ENCODE data around the gene UBE3D. TPM values are rescaled to one million over a fixed set of nuclear protein-coding genes. Genes with fewer than 3 reads are reported as not detected.
"Not testable (repeated sequence)": the region's sequence is repeated elsewhere in the genome, so short reads cannot be mapped to it uniquely, and the experiment has no call there.

UBE3D gene
- total RNA-seq, 4 donors from 2014 or later, result 8.9 to 20.5 (median 13.1) TPM

GRCh38 chr6:83019741-83020140 is 45.9 kb downstream of the UBE3D start:
- no peaks in the 10 kb centered on the region for H3K36me3 ChIP-seq
- DNase-seq, result no peak
- H3K9me3 ChIP-seq, result no peaks in the 10 kb centered on the region
- no peak overlapping the region for H3K27ac ChIP-seq
- TF ChIP-seq CTCF (IDR thresholded peaks at IDR 0.05) (no peak), POLR2A (IDR thresholded peaks at IDR 0.05) (no peak)
- no peaks in the 10 kb centered on the region for H3K4me1 ChIP-seq
- intact Hi-C loops (cut with DNase I; ENCODE audit: low total_unique reads), result no loop called here
- H3K27me3 ChIP-seq, result no peaks in the 10 kb centered on the region
- no peak overlapping the region for H3K4me3 ChIP-seq

GRCh38 chr6:83011131-83011530 is 54.5 kb downstream of the UBE3D start:
- H3K4me3 ChIP-seq; DNase-seq; H3K9me3 ChIP-seq; H3K36me3 ChIP-seq; intact Hi-C loops (cut with DNase I; ENCODE audit: low total_unique reads); H3K27me3 ChIP-seq; H3K4me1 ChIP-seq; H3K27ac ChIP-seq: not testable (repeated sequence)

- no peak for DNase-seq
- Histone ChIP-seq H3K4me3 (no peak overlapping the region), H3K27me3 (no peaks in the 10 kb centered on the region), H3K4me1 (no peaks in the 10 kb centered on the region), H3K36me3 (no peaks in the 10 kb centered on the region), H3K9me3 (no peaks in the 10 kb centered on the region), H3K27ac (no peak overlapping the region)
- TF ChIP-seq POLR2A (IDR thresholded peaks at IDR 0.05) (no peak), CTCF (IDR thresholded peaks at IDR 0.05) (no peak)
- intact Hi-C loops (cut with DNase I; ENCODE audit: low total_unique reads), result no loop called here
These were observed 57.0 kb downstream of the UBE3D start for GRCh38 chr6:83008626-83009025.

- H3K36me3 ChIP-seq, result no peaks in the 10 kb centered on the region
- H3K27me3 ChIP-seq, result no peaks in the 10 kb centered on the region
- H3K9me3 ChIP-seq, result no peaks in the 10 kb centered on the region
- intact Hi-C loops (cut with DNase I; ENCODE audit: low total_unique reads), result no loop called here
- TF ChIP-seq POLR2A (IDR thresholded peaks at IDR 0.05) (no peak), CTCF (IDR thresholded peaks at IDR 0.05) (no peak)
- H3K27ac ChIP-seq, result no peak overlapping the region
- H3K4me3 ChIP-seq, result no peak overlapping the region
- no peak for DNase-seq
- H3K4me1 ChIP-seq, result no peaks in the 10 kb centered on the region
These were observed 59.3 kb downstream of the UBE3D start for GRCh38 chr6:83006270-83006905.

- Histone ChIP-seq H3K36me3 (no peaks in the 10 kb centered on the region), H3K4me1 (no peaks in the 10 kb centered on the region), H3K9me3 (no peaks in the 10 kb centered on the region), H3K4me3 (no peak overlapping the region), H3K27me3 (no peaks in the 10 kb centered on the region), H3K27ac (no peak overlapping the region)
- TF ChIP-seq CTCF (IDR thresholded peaks at IDR 0.05) (no peak), POLR2A (IDR thresholded peaks at IDR 0.05) (no peak)
- no peak for DNase-seq
- intact Hi-C loops (cut with DNase I; ENCODE audit: low total_unique reads), result no loop called here
These were observed 69.5 kb downstream of the UBE3D start for GRCh38 chr6:82996156-82996555.

- Histone ChIP-seq H3K9me3 (no peaks in the 10 kb centered on the region), H3K36me3 (no peaks in the 10 kb centered on the region), H3K27me3 (no peaks in the 10 kb centered on the region), H3K27ac (no peak overlapping the region), H3K4me3 (no peak overlapping the region), H3K4me1 (peaks cover 0 to 4% of the 10 kb centered on the region in 2 donors)
- intact Hi-C loops (cut with DNase I; ENCODE audit: low total_unique reads), result no loop called here
- DNase-seq, result no peak
- TF ChIP-seq POLR2A (IDR thresholded peaks at IDR 0.05), result no peak
- no peak for TF ChIP-seq CTCF (IDR thresholded peaks at IDR 0.05)
These were observed 70.6 kb downstream of the UBE3D start for GRCh38 chr6:82995066-82995465.

Data from uterus (tissue), 4 donors.